ENCODE data around the gene SPART. TPM values are rescaled to one million over a fixed set of nuclear protein-coding genes. Genes with fewer than 3 reads are reported as not detected.

SPART gene
- total RNA-seq, 4 donors from 2014 or later, result 14.1 to 27.6 (median 18.2) TPM

GRCh38 chr13:36342715-36343114 is 3.5 kb downstream of the SPART start:
- H3K36me3 ChIP-seq, result no peaks in the 10 kb centered on the region
- no peaks in the 10 kb centered on the region for H3K9me3 ChIP-seq
- no peak overlapping the region for H3K27ac ChIP-seq
- intact Hi-C loops (cut with DNase I; ENCODE audit: low total_unique reads), result loop anchor here (10.0 kb wide), 1 partner anchor 58 kb away; no protein-coding TSS in a partner anchor
- TF ChIP-seq POLR2AphosphoS5 (IDR thresholded peaks at IDR 0.05) (no peak), CTCF (IDR thresholded peaks at IDR 0.05) (no peak), EP300 (IDR thresholded peaks at IDR 0.05; ENCODE audit: low read depth) (no peak)
- WGBS, 2 donors (ENCODE audit: low coverage in 1 of 2), result 70 to 81% methylated on average over 2 of the region's 2 CpGs
- DNase-seq, result no peak
- in situ Hi-C loops (cut with MboI; ENCODE audit: low pct_ligation_motif_present in 1 of 4, low pct_unique_long_range_greater_than_20kb in 1 of 4, low sequenced_read_pairs in 3 of 4), result no loop called here
- peaks cover 17% of the 10 kb centered on the region for H3K27me3 ChIP-seq
- H3K4me1 ChIP-seq, result peaks cover 0 to 24% (median 4%) of the 10 kb centered on the region in 4 donors
- H3K4me3 ChIP-seq, result no peak overlapping the region

DNA sequence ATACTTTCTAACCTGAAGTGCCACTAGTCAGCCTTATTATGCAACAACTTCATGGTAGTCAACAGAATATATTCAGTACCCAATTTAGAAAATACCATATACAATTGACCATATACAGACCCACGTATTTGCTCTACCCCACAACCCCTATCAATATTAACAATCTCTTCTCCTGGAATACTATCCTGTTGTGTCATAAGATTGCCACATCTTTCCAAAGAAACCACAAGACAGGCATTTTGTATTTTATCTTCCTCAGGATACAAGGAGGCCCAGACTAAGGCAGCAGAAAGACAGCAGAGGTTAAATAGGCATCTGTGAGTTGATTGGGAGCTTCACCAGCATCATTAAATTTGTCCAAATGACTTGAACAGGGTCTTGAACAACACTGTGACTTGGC is 4.5 kb downstream of the SPART start:
- Histone ChIP-seq H3K9me3 (no peaks in the 10 kb centered on the region), H3K27me3 (peaks cover 17% of the 10 kb centered on the region), H3K27ac (no peak overlapping the region), H3K4me1 (peaks cover 0 to 19% (median 3%) of the 10 kb centered on the region in 4 donors), H3K36me3 (no peaks in the 10 kb centered on the region), H3K4me3 (no peak overlapping the region)
- in situ Hi-C loops (cut with MboI; ENCODE audit: low pct_ligation_motif_present in 1 of 4, low pct_unique_long_range_greater_than_20kb in 1 of 4, low sequenced_read_pairs in 3 of 4) (no loop called here), intact Hi-C loops (cut with DNase I; ENCODE audit: low total_unique reads) (loop anchor here (10.0 kb wide), 1 partner anchor 57 kb away; no protein-coding TSS in a partner anchor)
- TF ChIP-seq POLR2A (IDR thresholded peaks at IDR 0.05), result no peak
- no peak for TF ChIP-seq EP300 (IDR thresholded peaks at IDR 0.05; ENCODE audit: low read depth)
- TF ChIP-seq POLR2AphosphoS5 (IDR thresholded peaks at IDR 0.05), result no peak
- TF ChIP-seq CTCF (IDR thresholded peaks at IDR 0.05), result no peak
- DNase-seq, result no peak
- WGBS, 2 donors (ENCODE audit: low coverage in 1 of 2), result 51 to 67% methylated on average over 1 of the region's 1 CpG

DNA sequence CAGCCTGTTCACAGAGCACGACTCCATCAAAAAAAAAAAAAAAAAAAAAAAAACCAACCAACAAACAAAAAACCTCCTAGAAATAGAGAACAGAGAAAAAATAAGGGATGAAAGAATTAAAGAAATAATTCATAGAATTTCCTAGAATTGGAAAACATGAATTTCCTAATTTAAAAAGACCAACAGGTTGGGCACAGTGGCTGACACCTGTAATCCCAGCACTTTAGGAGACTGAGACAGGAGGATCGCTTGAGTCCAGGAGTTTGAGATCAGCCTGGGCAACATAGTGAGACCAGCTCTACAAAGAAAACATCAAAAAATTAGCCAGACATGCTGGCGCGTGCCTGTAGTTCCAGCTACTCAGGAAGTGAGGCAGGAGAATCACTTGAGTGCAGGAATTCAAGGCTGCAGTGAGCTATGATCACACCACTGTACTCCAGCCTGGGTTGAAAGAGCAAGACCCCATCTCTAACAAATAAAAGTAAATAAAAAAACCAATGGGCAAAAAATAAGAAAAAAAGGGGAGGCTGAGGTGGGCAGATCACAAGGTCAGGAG is 6.5 kb downstream of the SPART start:
- DNase-seq, result no peak
- in situ Hi-C loops (cut with MboI; ENCODE audit: low pct_ligation_motif_present in 1 of 4, low pct_unique_long_range_greater_than_20kb in 1 of 4, low sequenced_read_pairs in 3 of 4), result no loop called here
- Histone ChIP-seq H3K27me3 (peaks cover 4% of the 10 kb centered on the region), H3K4me1 (peaks cover 0 to 31% (median 0%) of the 10 kb centered on the region in 4 donors), H3K27ac (no peak overlapping the region), H3K9me3 (no peaks in the 10 kb centered on the region), H3K4me3 (no peak overlapping the region), H3K36me3 (no peaks in the 10 kb centered on the region)
- TF ChIP-seq EP300 (IDR thresholded peaks at IDR 0.05; ENCODE audit: low read depth) (no peak), POLR2AphosphoS5 (IDR thresholded peaks at IDR 0.05) (no peak), POLR2A (IDR thresholded peaks at IDR 0.05) (no peak), CTCF (IDR thresholded peaks at IDR 0.05) (no peak)
- intact Hi-C loops (cut with DNase I; ENCODE audit: low total_unique reads), result loop anchor here (10.0 kb wide), 1 partner anchor 55 kb away; no protein-coding TSS in a partner anchor
- 89 to 95% methylated on average over 3 to 4 of the region's 4 CpGs for WGBS, 2 donors (ENCODE audit: low coverage in 1 of 2)

DNA sequence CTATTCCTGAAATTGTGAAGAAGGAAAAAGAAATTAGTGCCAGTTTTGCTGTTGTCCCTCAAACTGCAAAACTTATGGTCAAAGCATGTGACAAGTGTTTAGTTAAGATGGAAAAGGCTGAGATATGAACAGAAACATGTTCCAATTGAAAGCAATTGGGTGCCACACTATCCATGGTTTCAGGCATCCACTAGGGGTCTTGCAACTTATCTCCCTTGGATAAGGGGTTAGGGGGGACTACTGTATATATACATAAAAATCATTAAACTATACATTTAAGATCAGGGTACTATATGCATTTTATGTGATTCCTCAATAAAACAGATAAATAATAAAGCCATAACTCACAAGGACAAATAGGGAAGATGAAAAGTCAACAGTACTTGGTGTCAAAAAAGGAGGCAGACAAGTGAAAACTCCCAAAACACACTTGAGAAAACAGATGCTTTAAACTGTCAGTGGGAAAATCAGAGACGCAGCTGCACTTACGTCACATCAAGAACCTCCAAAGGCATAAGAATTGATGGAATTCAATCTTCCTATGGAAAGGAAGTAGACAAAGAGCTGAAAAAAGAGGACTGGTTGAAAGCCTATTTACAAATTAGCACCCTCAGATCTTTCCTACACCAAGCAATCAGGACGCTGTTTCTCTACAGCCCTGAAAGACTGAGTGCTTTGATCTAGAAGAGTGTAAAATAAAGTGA is 8.1 kb downstream of the SPART start:
- Histone ChIP-seq H3K27me3 (no peaks in the 10 kb centered on the region), H3K27ac (no peak overlapping the region), H3K4me1 (peaks cover 0 to 26% (median 0%) of the 10 kb centered on the region in 4 donors), H3K4me3 (no peak overlapping the region), H3K9me3 (no peaks in the 10 kb centered on the region), H3K36me3 (no peaks in the 10 kb centered on the region)
- no peak for DNase-seq
- 73 to 84% methylated on average over 2 to 3 of the region's 3 CpGs for WGBS, 2 donors (ENCODE audit: low coverage in 1 of 2)
- in situ Hi-C loops (cut with MboI; ENCODE audit: low pct_ligation_motif_present in 1 of 4, low pct_unique_long_range_greater_than_20kb in 1 of 4, low sequenced_read_pairs in 3 of 4) (no loop called here), intact Hi-C loops (cut with DNase I; ENCODE audit: low total_unique reads) (no loop called here)
- TF ChIP-seq POLR2AphosphoS5 (IDR thresholded peaks at IDR 0.05) (no peak), CTCF (IDR thresholded peaks at IDR 0.05) (no peak), POLR2A (IDR thresholded peaks at IDR 0.05) (no peak), EP300 (IDR thresholded peaks at IDR 0.05; ENCODE audit: low read depth) (no peak)
